Fibroblast of the aortic adventitia (primary cell): ENCODE data around the gene ZNF8. TPM values are rescaled to one million over a fixed set of nuclear protein-coding genes. Genes with fewer than 3 reads are reported as not detected.

Source experiments
- DNase-seq: peaks from one replicate; pipeline ENCODE4 v3.0.0-alpha.2; 2010; ENCODE audit warnings: low read depth
- H3K4me3 ChIP-seq: 2 replicates; pipeline ENCODE4 v1.5.1; 2011; ENCODE audit warnings: low read depth, mild to moderate bottlenecking, control low read depth, low read length, moderate library complexity
- CTCF ChIP-seq: IDR thresholded peaks from 2 replicates; pipeline ENCODE4 v1.5.1; 2011; ENCODE audit warnings: mild to moderate bottlenecking, low read length, control low read depth, inconsistent platforms; ENCODE audit not compliant: insufficient read depth
- total RNA-seq: library from RNA; depleted of rRNA; stranded (reverse); fragments of >200 nt; gene quantifications from 2 replicates; pipeline ENCODE4 v1.2.3, GENCODE V29; 2012; ENCODE audit warnings: low replicate concordance

ZNF8 gene
- total RNA-seq, 1 donor: 7.6 TPM

DNA sequence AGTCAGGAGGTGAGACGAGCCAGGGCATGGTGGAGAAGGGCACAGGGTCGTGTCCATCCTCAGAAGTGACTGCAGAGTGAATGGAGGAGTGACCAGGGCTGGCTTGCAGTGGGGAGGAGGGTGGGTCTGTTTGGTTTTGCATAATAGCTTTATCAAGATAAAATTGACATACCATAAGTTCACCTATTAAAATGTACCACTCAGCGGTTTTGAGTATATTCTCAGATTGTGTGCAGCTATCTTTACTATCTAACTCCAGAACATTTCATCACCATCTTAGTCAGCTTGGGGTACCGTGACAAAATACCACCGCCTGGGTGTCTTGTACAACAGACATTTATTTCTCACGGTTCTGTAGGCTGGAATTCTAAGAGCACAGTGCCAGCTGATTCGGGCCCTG lies 13.2 kb downstream of the ZNF8 start:
- H3K4me3 ChIP-seq: no peak overlapping the region
- no peak for DNase-seq
- no peak for TF ChIP-seq CTCF

DNA sequence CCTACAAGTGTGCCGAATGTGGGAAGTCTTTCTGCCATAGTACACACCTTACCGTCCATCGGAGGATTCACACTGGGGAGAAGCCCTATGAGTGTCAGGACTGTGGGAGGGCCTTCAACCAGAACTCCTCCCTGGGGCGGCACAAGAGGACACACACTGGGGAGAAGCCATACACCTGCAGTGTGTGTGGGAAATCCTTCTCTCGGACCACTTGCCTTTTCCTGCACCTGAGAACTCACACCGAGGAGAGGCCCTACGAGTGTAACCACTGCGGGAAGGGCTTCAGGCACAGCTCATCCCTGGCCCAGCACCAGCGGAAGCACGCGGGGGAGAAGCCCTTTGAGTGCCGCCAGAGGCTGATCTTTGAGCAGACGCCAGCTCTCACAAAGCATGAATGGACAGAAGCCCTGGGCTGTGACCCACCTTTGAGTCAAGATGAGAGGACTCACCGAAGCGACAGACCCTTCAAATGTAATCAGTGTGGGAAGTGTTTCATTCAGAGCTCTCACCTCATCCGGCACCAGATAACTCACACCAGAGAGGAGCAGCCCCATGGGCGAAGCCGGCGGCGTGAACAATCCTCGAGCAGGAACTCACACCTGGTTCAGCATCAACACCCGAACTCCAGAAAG lies 16.1 kb downstream of the ZNF8 start:
- no peak for DNase-seq
- no peak overlapping the region for H3K4me3 ChIP-seq
- TF ChIP-seq CTCF: no peak

DNA sequence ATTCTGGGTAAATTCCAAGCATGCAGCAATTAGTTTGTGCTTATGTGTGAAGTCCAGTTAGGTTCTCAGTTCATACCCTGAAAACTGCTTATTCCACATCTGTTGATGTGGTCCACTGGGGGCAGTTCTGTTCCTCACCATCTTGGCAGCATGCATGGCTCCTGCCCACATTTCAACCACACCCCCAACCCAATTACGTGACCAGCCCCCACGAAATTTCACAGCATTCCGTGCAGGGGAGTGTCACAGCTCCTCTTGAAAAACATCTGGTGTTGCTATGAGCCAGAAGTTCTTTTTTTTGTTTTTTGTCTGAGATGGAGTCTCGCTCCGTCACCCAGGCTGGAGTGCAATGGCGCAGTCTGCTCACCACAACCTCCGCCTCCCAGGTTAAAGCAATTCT lies 17.3 kb downstream of the ZNF8 start:
- H3K4me3 ChIP-seq: no peak overlapping the region
- no peak for TF ChIP-seq CTCF
- no peak for DNase-seq

DNA sequence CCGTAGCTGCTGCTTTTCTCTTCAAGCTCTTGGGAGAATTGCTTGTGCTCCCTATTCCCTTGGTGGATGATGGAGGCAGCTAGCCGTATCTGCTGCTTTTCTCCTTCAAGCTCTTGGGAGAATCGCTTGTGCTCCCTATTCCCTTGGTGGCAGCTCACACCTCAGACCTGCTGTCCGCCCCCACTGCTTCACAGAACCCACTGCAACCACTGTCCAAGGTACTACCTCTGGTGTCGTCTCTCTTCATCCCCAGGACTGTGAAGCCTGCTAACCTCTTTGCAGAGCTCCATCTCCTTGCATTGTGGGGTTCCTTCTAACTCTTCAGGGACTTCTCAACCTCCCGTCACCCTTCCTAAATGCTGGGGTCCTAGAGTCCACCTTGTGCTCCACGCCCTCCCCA lies 21.9 kb downstream of the ZNF8 start:
- no peak for TF ChIP-seq CTCF
- H3K4me3 ChIP-seq: no peak overlapping the region
- no peak for DNase-seq

DNA sequence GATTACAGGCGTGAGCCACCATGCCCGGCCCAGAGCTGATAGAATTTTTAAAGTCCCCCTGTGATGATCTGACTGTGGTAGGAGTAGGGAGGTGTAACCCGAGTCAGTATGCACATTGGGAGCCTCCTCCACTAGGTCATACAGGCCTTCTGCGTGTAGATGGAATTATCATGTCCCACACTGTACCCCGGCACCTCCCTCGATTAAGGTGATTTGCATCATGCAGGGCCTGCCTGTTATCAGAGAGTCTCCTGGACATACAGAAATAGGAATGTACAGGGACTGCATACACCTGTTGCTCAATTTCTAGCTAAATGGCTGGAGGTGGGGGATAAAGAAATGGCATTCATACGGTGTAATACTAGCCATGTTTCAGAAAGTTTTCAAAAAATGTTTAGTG lies 25.5 kb downstream of the ZNF8 start:
- no peak overlapping the region for H3K4me3 ChIP-seq
- TF ChIP-seq CTCF: no peak
- no peak for DNase-seq

DNA sequence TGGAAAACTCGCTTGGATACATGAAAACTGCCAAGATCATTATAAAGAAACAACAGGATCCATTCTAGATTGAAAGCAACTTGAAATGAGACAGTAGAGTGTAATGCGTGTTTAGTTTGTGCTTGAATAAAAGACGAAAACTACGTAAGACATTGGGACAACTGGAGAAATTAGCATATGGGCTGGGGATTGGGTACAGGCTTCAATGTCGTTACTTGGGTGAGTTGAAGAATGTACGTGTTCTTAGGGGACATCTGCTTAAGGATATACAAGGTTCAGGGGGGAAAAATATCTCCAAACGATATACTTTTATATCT lies 26.0 kb downstream of the ZNF8 start:
- TF ChIP-seq CTCF: no peak
- no peak for DNase-seq
- peak overlapping the region; percentile 56 for H3K4me3 ChIP-seq

DNA sequence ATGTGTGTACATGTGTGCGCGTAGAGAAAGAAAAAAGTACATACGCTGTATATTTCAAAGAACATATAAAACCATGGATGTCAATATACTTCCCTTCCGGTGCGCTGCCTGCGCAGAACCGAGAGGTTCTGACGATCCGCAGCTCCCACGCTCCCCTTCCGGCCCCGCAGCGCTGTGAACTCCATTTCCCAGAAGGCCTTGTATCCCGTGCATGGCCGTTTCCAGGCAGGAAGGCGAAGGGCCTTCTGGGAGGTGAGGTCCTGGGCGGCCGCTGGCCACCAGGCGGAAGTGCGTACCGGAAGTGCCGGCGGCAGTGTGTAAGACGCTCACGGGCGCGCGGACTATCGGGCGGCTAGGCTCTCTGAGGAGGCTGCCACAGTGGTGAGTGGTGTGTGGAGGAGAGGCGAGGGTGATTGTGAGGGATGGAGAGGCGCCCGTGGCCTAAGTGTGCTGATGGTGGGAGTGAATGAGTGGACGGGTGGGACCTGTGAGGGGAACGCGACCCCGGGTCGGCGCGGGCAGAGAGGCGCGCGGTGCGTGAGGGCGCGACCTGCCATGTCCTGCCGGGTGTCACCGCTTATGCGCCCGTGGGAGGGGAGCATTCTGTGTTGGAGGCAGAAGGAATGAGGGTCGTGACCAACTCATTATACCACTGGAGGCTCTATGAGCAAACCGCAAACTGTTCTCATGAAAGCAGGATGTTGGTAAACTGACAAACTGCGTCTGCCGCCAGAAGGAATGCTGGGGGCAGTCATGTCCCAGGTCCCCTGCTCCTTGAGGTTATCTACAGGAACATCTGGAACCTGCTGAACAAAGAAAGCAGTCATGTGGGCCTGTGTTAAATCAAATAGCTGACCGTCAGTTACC lies 26.5 kb downstream of the ZNF8 start, which contains the start of gene ERVK3-1:
Gene ERVK3-1, plus strand, starts transcription at position 313 of the 867 bp plus-strand sequence. CDS start 6,792 bp downstream, outside the sequence.
- peak within 1 kb of the TSS; percentile 98 for H3K4me3 ChIP-seq
- peak; percentile 97 for DNase-seq
- TF ChIP-seq CTCF: peak; percentile 11
